ENCODE data around the gene IL9.

Gene IL9

DNA sequence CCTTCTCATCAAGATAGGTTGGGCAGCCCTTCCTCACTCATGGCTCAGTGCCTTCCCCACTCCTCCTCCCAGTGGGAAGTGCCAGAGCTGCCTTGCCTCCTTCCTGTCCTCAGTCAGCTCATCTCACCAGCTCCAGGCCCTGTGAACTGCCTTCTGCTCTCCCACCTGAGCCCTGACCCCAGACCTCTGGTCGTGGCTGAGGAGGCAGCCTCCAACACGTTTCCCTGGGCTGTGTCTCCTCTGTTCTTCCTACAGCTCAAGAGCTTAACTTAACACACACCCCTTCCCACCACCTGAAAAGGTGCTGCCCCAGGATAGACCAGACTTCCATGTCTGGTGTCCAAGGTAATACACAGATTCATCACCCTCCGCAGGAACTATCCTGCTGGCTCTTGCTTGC is 21.2 kb downstream of the IL9 start:
- peaks cover 25% of the 10 kb centered on the region for H3K27me3 ChIP-seq (ENCODE audit: insufficient read depth, low read depth, severe bottlenecking)
- H3K9me3 ChIP-seq (ENCODE audit: severe bottlenecking): no peaks in the 10 kb centered on the region
- no peak overlapping the region for H3K27ac ChIP-seq
- no peak overlapping the region for H3K4me3 ChIP-seq (ENCODE audit: low read depth, low read length)
- TF ChIP-seq, protein P1, sequence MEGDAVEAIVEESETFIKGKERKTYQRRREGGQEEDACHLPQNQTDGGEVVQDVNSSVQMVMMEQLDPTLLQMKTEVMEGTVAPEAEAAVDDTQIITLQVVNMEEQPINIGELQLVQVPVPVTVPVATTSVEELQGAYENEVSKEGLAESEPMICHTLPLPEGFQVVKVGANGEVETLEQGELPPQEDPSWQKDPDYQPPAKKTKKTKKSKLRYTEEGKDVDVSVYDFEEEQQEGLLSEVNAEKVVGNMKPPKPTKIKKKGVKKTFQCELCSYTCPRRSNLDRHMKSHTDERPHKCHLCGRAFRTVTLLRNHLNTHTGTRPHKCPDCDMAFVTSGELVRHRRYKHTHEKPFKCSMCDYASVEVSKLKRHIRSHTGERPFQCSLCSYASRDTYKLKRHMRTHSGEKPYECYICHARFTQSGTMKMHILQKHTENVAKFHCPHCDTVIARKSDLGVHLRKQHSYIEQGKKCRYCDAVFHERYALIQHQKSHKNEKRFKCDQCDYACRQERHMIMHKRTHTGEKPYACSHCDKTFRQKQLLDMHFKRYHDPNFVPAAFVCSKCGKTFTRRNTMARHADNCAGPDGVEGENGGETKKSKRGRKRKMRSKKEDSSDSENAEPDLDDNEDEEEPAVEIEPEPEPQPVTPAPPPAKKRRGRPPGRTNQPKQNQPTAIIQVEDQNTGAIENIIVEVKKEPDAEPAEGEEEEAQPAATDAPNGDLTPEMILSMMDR (IDR thresholded peaks at IDR 0.05; ENCODE audit: low read depth, low read length): no peak
- no peak for DNase-seq
- H3K36me3 ChIP-seq: no peaks in the 10 kb centered on the region

DNA sequence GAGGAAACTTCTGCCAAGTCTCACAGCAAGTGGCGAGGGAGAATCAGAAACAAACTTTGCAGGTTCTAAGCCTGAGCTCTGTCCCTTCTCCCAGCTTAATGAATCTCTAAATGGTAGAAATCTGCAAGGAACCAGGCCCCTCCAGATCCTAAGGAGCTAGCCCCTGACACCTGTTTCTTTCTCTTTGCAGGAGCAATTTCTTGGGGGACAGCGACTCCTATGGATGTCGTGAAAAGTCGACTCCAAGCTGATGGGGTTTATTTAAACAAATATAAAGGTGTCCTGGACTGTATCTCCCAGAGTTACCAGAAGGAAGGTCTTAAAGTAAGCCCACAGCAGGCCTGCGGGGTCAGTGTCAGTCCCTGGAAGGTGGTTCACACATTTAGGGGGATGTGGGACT is 21.8 kb downstream of the IL9 start:
- Histone ChIP-seq H3K9me3 (ENCODE audit: severe bottlenecking) (no peaks in the 10 kb centered on the region), H3K36me3 (no peaks in the 10 kb centered on the region), H3K27me3 (ENCODE audit: insufficient read depth, low read depth, severe bottlenecking) (peaks cover 25% of the 10 kb centered on the region), H3K27ac (no peak overlapping the region), H3K4me3 (ENCODE audit: low read depth, low read length) (no peak overlapping the region)
- TF ChIP-seq, protein P1 (IDR thresholded peaks at IDR 0.05; ENCODE audit: low read depth, low read length): no peak
- no peak for DNase-seq

DNA sequence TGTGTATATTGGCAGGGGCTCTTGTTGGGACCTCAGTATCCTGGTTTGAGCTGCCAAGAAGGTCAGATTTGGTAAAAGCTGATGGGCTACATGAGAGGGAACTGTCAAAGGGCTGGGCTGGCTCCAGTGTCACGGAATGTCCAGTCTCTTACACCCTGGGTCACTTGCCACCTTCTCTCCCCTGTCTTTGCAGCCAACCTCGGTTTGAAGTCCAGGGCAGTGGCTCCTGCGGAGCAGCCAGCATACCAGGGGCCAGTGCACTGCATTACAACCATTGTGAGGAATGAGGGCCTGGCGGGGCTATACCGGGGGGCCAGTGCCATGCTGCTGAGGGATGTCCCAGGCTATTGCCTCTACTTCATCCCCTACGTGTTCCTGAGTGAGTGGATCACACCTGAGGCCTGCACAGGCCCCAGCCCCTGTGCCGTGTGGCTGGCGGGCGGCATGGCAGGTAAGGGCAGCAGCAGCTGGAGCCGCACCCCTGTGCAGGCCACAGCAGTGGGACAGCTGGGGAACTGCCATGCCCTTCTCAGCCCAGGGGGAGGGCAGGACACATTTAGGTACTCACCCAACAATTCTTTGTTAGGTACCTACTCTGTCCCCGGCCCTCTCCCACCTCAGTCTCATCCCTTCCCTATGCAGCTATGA is 24.2 kb downstream of the IL9 start:
- no peaks in the 10 kb centered on the region for H3K9me3 ChIP-seq (ENCODE audit: severe bottlenecking)
- no peak overlapping the region for H3K27ac ChIP-seq

GRCh38 chr5:135869935-135870334 is 25.7 kb downstream of the IL9 start:
- no peak for DNase-seq
- peaks cover 39% of the 10 kb centered on the region for H3K27me3 ChIP-seq (ENCODE audit: insufficient read depth, low read depth, severe bottlenecking)

More for the DNA sequence above, 24.2 kb downstream of the IL9 start:
- H3K27me3 ChIP-seq (ENCODE audit: insufficient read depth, low read depth, severe bottlenecking): peaks cover 34% of the 10 kb centered on the region
- DNase-seq: no peak
- TF ChIP-seq, protein P1 (IDR thresholded peaks at IDR 0.05; ENCODE audit: low read depth, low read length): no peak
- H3K4me3 ChIP-seq (ENCODE audit: low read depth, low read length): no peak overlapping the region
- H3K36me3 ChIP-seq: no peaks in the 10 kb centered on the region

DNA sequence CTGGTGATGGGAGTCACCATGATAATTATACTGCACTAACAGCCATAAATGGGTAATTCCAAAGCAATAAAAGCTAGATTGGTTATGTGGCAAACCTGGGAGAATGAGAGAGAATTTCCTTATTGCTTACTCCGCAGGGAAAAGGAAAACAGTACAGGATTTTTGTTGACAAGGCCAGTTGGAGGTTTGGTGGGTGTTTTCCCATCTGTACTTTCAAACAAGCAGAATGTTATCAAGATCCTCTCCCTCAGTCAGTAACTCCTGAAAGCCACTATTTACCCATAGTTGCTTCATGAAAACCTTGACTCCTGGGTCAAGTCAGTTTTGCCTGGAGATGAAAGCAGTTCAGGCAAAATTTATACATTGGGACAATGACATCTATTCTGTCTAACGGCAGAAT is 26.4 kb downstream of the IL9 start:
- no peak for DNase-seq
- peaks cover 41% of the 10 kb centered on the region for H3K27me3 ChIP-seq (ENCODE audit: insufficient read depth, low read depth, severe bottlenecking)
- H3K27ac ChIP-seq: no peak overlapping the region
- H3K36me3 ChIP-seq: no peaks in the 10 kb centered on the region
- no peak overlapping the region for H3K4me3 ChIP-seq (ENCODE audit: low read depth, low read length)
- TF ChIP-seq, protein P1 (IDR thresholded peaks at IDR 0.05; ENCODE audit: low read depth, low read length): no peak
- no peaks in the 10 kb centered on the region for H3K9me3 ChIP-seq (ENCODE audit: severe bottlenecking)

More at GRCh38 chr5:135869935-135870334, 25.7 kb downstream of the IL9 start:
- no peak overlapping the region for H3K27ac ChIP-seq
- TF ChIP-seq, protein P1 (IDR thresholded peaks at IDR 0.05; ENCODE audit: low read depth, low read length): no peak
- no peaks in the 10 kb centered on the region for H3K36me3 ChIP-seq
- no peak overlapping the region for H3K4me3 ChIP-seq (ENCODE audit: low read depth, low read length)
- H3K9me3 ChIP-seq (ENCODE audit: severe bottlenecking): no peaks in the 10 kb centered on the region

DNA sequence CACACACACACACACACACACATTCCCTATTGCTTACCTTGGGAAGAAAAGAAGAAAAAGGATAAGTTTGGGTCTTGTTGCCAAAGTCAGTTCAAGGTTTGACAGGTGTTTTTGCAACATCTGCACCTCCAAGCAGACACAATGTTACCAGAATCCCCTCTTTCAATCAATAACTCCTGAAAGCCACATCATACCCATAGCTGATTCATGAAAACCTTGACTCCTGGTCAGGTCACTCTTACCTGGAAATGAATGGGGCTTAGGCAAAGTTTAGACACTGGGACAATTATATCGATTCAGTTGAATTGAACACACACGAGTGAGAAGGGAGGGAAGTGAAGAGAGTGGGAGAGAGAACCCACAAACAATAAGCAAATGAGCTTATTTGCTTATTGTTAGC is 27.0 kb downstream of the IL9 start:
- Histone ChIP-seq H3K27me3 (ENCODE audit: insufficient read depth, low read depth, severe bottlenecking) (peaks cover 38% of the 10 kb centered on the region), H3K27ac (no peak overlapping the region), H3K9me3 (ENCODE audit: severe bottlenecking) (no peaks in the 10 kb centered on the region), H3K4me3 (ENCODE audit: low read depth, low read length) (no peak overlapping the region), H3K36me3 (no peaks in the 10 kb centered on the region)
- no peak for DNase-seq
- TF ChIP-seq, protein P1 (IDR thresholded peaks at IDR 0.05; ENCODE audit: low read depth, low read length): no peak

All from WERI-Rb-1 (cell line).